Hepatocyte (in vitro differentiated cells): ENCODE data around the gene REV3L. TPM values are rescaled to one million over a fixed set of nuclear protein-coding genes. Genes with fewer than 3 reads are reported as not detected.

Experiments used
- DNase-seq: peaks from one replicate; pipeline ENCODE4 v3.0.0-alpha.2; 2016; ENCODE audit warnings: low spot score
- H2AFZ ChIP-seq: fragments of 200-600 bp; sonication (generic); 2 replicates; pipeline ENCODE4 v1.6.0; 2016; ENCODE audit warnings: antibody characterized with exemption, mild to moderate bottlenecking
- H3K27ac ChIP-seq: fragments of 200-600 bp; sonication (generic); 2 replicates; pipeline ENCODE4 v1.5.1; 2016; ENCODE audit warnings: mild to moderate bottlenecking
- H3K27me3 ChIP-seq: fragments of 200-600 bp; sonication (generic); 2 replicates; pipeline ENCODE4 v1.6.1; 2016
- H3K36me3 ChIP-seq: fragments of 200-600 bp; sonication (generic); replicated peaks from 2 replicates; pipeline ENCODE4 v1.5.1; 2016; ENCODE audit warnings: low read depth; ENCODE audit not compliant: insufficient read depth
- H3K4me1 ChIP-seq: fragments of 200-600 bp; sonication (generic); 2 replicates; pipeline ENCODE4 v1.5.1; 2016; ENCODE audit warnings: mild to moderate bottlenecking, moderate library complexity; ENCODE audit not compliant: insufficient read depth
- H3K4me2 ChIP-seq: fragments of 200-600 bp; sonication (generic); 2 replicates; pipeline ENCODE4 v1.6.0; 2016
- H3K4me3 ChIP-seq: fragments of 200-600 bp; sonication (generic); 2 replicates; pipeline ENCODE4 v1.5.1; 2016; ENCODE audit warnings: mild to moderate bottlenecking
- H3K79me2 ChIP-seq: fragments of 200-600 bp; sonication (generic); 2 replicates; pipeline ENCODE4 v1.6.0; 2017; ENCODE audit warnings: mild to moderate bottlenecking
- H3K9me2 ChIP-seq: fragments of 200-600 bp; sonication (generic); replicated peaks from 2 replicates; pipeline ENCODE4 v1.6.0; 2017; ENCODE audit warnings: mild to moderate bottlenecking; ENCODE audit not compliant: insufficient read depth
- H3K9me3 ChIP-seq: fragments of 200-600 bp; sonication (generic); 2 replicates; pipeline ENCODE4 v1.5.1; 2016; ENCODE audit warnings: low read depth, mild to moderate bottlenecking
- H4K20me1 ChIP-seq: fragments of 200-600 bp; sonication (generic); 2 replicates; pipeline ENCODE4 v1.6.0; 2016; ENCODE audit warnings: mild to moderate bottlenecking; ENCODE audit not compliant: insufficient read depth, poor library complexity, severe bottlenecking
- EZH2 ChIP-seq: fragments of 200-600 bp; sonication (generic); IDR thresholded peaks from 2 replicates; pipeline ENCODE4 v1.6.1; 2016; ENCODE audit warnings: antibody characterized with exemption, mild to moderate bottlenecking, borderline replicate concordance
- EZH2phosphoT487 ChIP-seq: fragments of 200-600 bp; sonication (generic); IDR thresholded peaks from one replicate; pipeline ENCODE4 v1.6.1; 2018; ENCODE audit warnings: antibody characterized with exemption, mild to moderate bottlenecking, low read depth, moderate library complexity; ENCODE audit not compliant: unreplicated experiment, severe bottlenecking
- WGBS: methylation state at CpG from one replicate; pipeline ENCODE4 v1.1.6; 2016; ENCODE audit warnings: low lambda C conversion rate; ENCODE audit errors: missing lambda C conversion rate; 5-methylcytosine and 5-hydroxymethylcytosine counted together
- polyA plus RNA-seq: library from polyadenylated mRNA; unstranded; fragments of >200 nt; fragmentation: Nextera tagmentation; extraction: Ambion mirVana; gene quantifications from 2 replicates; pipeline ENCODE4 v1.2.1, GENCODE V29; 2016
- total RNA-seq: library from RNA; depleted of rRNA; stranded (reverse); fragments of >200 nt; gene quantifications from 2 replicates; pipeline ENCODE4 v1.2.3, GENCODE V29; 2014
- TF ChIP-seq, protein P1 (sequence below): fragments of 200-600 bp; sonication (generic); IDR thresholded peaks from 2 replicates; pipeline ENCODE4 v1.5.1; 2016; ENCODE audit warnings: antibody characterized with exemption, mild to moderate bottlenecking; ENCODE audit not compliant: poor library complexity

The REV3L gene
- total and polyA plus RNA-seq, 2 experiments from 2014 or later: 17.6 to 29.4 TPM

DNA sequence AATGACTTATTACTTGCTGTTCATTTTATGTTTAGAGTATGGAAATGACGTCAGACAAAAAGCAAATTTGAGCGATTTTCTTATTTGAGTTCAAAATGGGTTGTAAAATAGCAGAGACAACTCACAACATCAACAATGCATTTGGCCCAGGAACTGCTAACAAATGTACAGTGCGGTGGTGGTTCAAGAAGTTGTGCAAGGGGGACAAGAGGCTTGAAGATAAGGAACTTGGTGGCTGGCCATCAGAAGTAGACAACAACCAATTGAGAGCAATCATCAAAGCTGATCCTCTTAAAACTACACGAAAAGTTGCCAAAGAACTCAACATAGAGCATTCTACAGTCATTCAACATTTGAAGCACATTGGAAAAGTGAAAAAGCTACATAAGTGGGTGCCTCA is 43.8 kb downstream of the REV3L start:
- DNase-seq: no peak
- H3K4me2 ChIP-seq: no peak overlapping the region
- H3K79me2 ChIP-seq: peaks cover 95% of the 10 kb centered on the region
- H4K20me1 ChIP-seq: peaks cover 6% of the 10 kb centered on the region
- TF ChIP-seq, protein P1, sequence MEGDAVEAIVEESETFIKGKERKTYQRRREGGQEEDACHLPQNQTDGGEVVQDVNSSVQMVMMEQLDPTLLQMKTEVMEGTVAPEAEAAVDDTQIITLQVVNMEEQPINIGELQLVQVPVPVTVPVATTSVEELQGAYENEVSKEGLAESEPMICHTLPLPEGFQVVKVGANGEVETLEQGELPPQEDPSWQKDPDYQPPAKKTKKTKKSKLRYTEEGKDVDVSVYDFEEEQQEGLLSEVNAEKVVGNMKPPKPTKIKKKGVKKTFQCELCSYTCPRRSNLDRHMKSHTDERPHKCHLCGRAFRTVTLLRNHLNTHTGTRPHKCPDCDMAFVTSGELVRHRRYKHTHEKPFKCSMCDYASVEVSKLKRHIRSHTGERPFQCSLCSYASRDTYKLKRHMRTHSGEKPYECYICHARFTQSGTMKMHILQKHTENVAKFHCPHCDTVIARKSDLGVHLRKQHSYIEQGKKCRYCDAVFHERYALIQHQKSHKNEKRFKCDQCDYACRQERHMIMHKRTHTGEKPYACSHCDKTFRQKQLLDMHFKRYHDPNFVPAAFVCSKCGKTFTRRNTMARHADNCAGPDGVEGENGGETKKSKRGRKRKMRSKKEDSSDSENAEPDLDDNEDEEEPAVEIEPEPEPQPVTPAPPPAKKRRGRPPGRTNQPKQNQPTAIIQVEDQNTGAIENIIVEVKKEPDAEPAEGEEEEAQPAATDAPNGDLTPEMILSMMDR: no peak
- TF ChIP-seq EZH2 (no peak), EZH2phosphoT487 (no peak)
- no peaks in the 10 kb centered on the region for H3K9me2 ChIP-seq
- H3K27me3 ChIP-seq: no peaks in the 10 kb centered on the region
- H3K36me3 ChIP-seq: no peaks in the 10 kb centered on the region
- 94% methylated on average over 4 of the region's 4 CpGs for WGBS
- no peaks in the 10 kb centered on the region for H3K9me3 ChIP-seq
- no peak overlapping the region for H3K4me3 ChIP-seq
- H3K27ac ChIP-seq: no peak overlapping the region
- no peaks in the 10 kb centered on the region for H3K4me1 ChIP-seq
- H2AFZ ChIP-seq: no peak overlapping the region

DNA sequence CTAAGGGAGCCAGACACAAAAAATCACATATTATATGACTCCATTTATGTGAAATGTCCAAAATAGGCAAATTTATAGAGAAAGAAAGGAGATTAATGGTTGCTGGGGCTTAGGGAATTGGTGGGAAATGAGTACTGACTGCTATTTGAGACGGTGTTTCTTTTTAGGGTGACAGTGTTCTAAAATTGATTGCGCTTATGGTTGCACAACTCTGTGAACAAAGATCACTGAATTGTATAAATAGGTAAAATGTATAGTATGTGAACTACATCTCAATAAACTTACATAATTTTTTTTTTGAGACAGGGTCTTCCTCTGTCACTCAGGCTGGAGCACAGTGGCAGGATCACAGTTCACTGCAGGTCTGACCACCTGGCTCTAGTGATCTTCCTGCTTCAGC is 45.4 kb downstream of the REV3L start:
- Histone ChIP-seq H4K20me1 (peaks cover 6% of the 10 kb centered on the region), H3K4me2 (no peak overlapping the region), H3K4me1 (no peaks in the 10 kb centered on the region), H3K9me2 (no peaks in the 10 kb centered on the region), H2AFZ (no peak overlapping the region), H3K27me3 (no peaks in the 10 kb centered on the region), H3K36me3 (no peaks in the 10 kb centered on the region), H3K79me2 (peaks cover 95% of the 10 kb centered on the region), H3K4me3 (no peak overlapping the region), H3K27ac (no peak overlapping the region), H3K9me3 (no peaks in the 10 kb centered on the region)
- 98% methylated on average over 2 of the region's 2 CpGs for WGBS
- no peak for DNase-seq
- TF ChIP-seq, protein P1: no peak
- TF ChIP-seq EZH2phosphoT487 (no peak), EZH2 (no peak)

GRCh38 chr6:111432511-111432910 is 50.5 kb downstream of the REV3L start:
- Histone ChIP-seq H3K27me3 (no peaks in the 10 kb centered on the region), H3K4me2 (no peak overlapping the region), H3K27ac (no peak overlapping the region), H3K36me3 (no peaks in the 10 kb centered on the region), H2AFZ (no peak overlapping the region), H3K9me3 (no peaks in the 10 kb centered on the region), H3K4me3 (no peak overlapping the region), H3K9me2 (no peaks in the 10 kb centered on the region), H3K4me1 (no peaks in the 10 kb centered on the region), H3K79me2 (peaks cover 98% of the 10 kb centered on the region), H4K20me1 (peaks cover 6% of the 10 kb centered on the region)
- WGBS: 100% methylated on average over 1 of the region's 1 CpG
- DNase-seq: no peak
- TF ChIP-seq EZH2 (no peak), EZH2phosphoT487 (no peak)
- TF ChIP-seq, protein P1: no peak
